HG03103 (cell line): Measurements from ENCODE around the gene ELFN2.
"Not testable (repeated sequence)": the region's sequence is repeated elsewhere in the genome, so short reads cannot be mapped to it uniquely, and the experiment has no call there.

Experiments
- ATAC-seq: cut with Tn5 transposase; IDR thresholded peaks from one replicate; pipeline ENCODE4 v1.9.1; 2021; ENCODE audit warnings: low read depth; ENCODE audit not compliant: unreplicated experiment

Gene ELFN2

GRCh38 chr22:37340331-37341262, 86.7 kb downstream of the ELFN2 start:
- no peak for ATAC-seq

GRCh38 chr22:37338539-37339246, 88.6 kb downstream of the ELFN2 start:
- no peak for ATAC-seq

- ATAC-seq, result no peak
Measured at GRCh38 chr22:37337204-37337943, 89.9 kb downstream of the ELFN2 start.

GRCh38 chr22:37336579-37336978, 90.7 kb downstream of the ELFN2 start:
- no peak for ATAC-seq

GRCh38 chr22:37335806-37336199, 91.5 kb downstream of the ELFN2 start:
- no peak for ATAC-seq

- no peak for ATAC-seq
Measured at GRCh38 chr22:37334859-37335805, 92.1 kb downstream of the ELFN2 start.

GRCh38 chr22:37334461-37334858, 92.8 kb downstream of the ELFN2 start:
- ATAC-seq, result no peak

- no peak for ATAC-seq
Measured at GRCh38 chr22:37333724-37334460, 93.4 kb downstream of the ELFN2 start.

GRCh38 chr22:37331856-37332536, 95.3 kb downstream of the ELFN2 start:
- ATAC-seq, result no peak

- ATAC-seq, result no peak
Measured at GRCh38 chr22:37331034-37331428, 96.2 kb downstream of the ELFN2 start.

- no peak for ATAC-seq
Measured at GRCh38 chr22:37330200-37331033, 96.9 kb downstream of the ELFN2 start.

GRCh38 chr22:37329238-37330140, 97.8 kb downstream of the ELFN2 start:
- ATAC-seq, result no peak

- not testable (repeated sequence) for ATAC-seq
Measured at GRCh38 chr22:37328538-37329237, 98.6 kb downstream of the ELFN2 start.

GRCh38 chr22:37328017-37328416, 99.3 kb downstream of the ELFN2 start:
- ATAC-seq, result no peak

- ATAC-seq, result no peak
Measured at GRCh38 chr22:37326726-37327125, 100.6 kb downstream of the ELFN2 start.

- ATAC-seq, result no peak
Measured at GRCh38 chr22:37325039-37325395, 102.3 kb downstream of the ELFN2 start.
